Measurements from ENCODE around the gene LAIR2. TPM values are rescaled to one million over a fixed set of nuclear protein-coding genes. Genes with fewer than 3 reads are reported as not detected.

The LAIR2 gene
- total RNA-seq, 1 donor = not detected

DNA sequence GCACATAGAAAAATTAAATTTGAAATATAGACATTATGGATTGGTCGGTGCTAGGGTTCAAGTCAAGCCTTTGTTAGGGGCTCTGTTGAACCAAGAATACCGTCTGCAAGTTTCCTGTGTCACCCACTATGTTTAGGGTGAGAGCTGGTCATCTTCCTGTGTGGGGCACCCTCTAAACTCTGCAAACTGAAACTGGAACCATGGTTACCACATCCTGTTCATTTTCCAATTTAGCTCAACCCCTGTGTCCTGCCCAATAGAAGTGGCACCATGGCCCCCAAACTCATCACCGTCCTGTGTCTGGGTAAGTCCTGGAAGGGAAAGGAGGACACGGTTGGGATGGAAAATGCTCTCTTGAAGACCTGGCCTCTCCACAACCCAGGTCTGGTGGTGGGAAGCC is 29.9 kb downstream of the LAIR2 start:
- Histone ChIP-seq H3K27ac (ENCODE audit: low read depth, low read length) (no peak overlapping the region), H3K4me2 (ENCODE audit: insufficient read depth, low read length) (no peak overlapping the region), H3K27me3 (ENCODE audit: insufficient read depth, low read length) (no peaks in the 10 kb centered on the region), H3K79me2 (ENCODE audit: insufficient read depth, low read length) (no peaks in the 10 kb centered on the region), H3K4me3 (ENCODE audit: insufficient read depth, low read length) (no peak overlapping the region), H4K20me1 (ENCODE audit: insufficient read depth, low read length) (no peaks in the 10 kb centered on the region), H3K36me3 (ENCODE audit: insufficient read depth, low read length) (no peaks in the 10 kb centered on the region), H3K9me3 (ENCODE audit: low read depth, low read length) (peaks cover 3% of the 10 kb centered on the region), H2AFZ (ENCODE audit: low read length) (no peak overlapping the region), H3K4me1 (ENCODE audit: insufficient read depth, low read length) (no peaks in the 10 kb centered on the region)
- no peak for DNase-seq (ENCODE audit: insufficient read length, low spot score, missing footprints)
- TF ChIP-seq, protein P1, sequence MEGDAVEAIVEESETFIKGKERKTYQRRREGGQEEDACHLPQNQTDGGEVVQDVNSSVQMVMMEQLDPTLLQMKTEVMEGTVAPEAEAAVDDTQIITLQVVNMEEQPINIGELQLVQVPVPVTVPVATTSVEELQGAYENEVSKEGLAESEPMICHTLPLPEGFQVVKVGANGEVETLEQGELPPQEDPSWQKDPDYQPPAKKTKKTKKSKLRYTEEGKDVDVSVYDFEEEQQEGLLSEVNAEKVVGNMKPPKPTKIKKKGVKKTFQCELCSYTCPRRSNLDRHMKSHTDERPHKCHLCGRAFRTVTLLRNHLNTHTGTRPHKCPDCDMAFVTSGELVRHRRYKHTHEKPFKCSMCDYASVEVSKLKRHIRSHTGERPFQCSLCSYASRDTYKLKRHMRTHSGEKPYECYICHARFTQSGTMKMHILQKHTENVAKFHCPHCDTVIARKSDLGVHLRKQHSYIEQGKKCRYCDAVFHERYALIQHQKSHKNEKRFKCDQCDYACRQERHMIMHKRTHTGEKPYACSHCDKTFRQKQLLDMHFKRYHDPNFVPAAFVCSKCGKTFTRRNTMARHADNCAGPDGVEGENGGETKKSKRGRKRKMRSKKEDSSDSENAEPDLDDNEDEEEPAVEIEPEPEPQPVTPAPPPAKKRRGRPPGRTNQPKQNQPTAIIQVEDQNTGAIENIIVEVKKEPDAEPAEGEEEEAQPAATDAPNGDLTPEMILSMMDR (IDR thresholded peaks at IDR 0.05; ENCODE audit: extremely low read depth, low read depth, low read length) = no peak

DNA sequence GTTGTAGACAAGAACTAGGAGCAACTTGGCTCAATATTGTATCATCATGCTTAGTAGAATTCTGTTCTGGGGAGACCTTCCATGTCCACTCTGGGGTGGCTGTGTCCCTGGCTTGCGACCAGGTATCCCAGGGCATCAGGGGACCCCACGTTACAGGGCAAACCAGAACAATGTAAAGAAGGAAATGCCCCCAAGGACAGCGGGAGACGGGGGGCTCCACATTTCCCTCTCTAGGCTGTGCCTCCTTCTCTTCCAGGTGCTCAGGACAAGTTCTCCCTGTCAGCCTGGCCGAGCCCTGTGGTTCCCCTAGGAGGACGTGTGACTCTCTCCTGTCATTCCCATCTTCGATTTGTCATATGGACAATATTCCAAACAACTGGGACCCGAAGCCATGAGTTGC is 30.8 kb downstream of the LAIR2 start:
- Histone ChIP-seq H3K4me1 (ENCODE audit: insufficient read depth, low read length) (no peaks in the 10 kb centered on the region), H3K4me2 (ENCODE audit: insufficient read depth, low read length) (no peak overlapping the region), H3K27ac (ENCODE audit: low read depth, low read length) (no peak overlapping the region), H3K9me3 (ENCODE audit: low read depth, low read length) (peaks cover 3% of the 10 kb centered on the region), H3K4me3 (ENCODE audit: insufficient read depth, low read length) (no peak overlapping the region), H3K36me3 (ENCODE audit: insufficient read depth, low read length) (no peaks in the 10 kb centered on the region), H2AFZ (ENCODE audit: low read length) (no peak overlapping the region), H3K27me3 (ENCODE audit: insufficient read depth, low read length) (no peaks in the 10 kb centered on the region), H4K20me1 (ENCODE audit: insufficient read depth, low read length) (no peaks in the 10 kb centered on the region), H3K79me2 (ENCODE audit: insufficient read depth, low read length) (no peaks in the 10 kb centered on the region)
- no peak for DNase-seq (ENCODE audit: insufficient read length, low spot score, missing footprints)
- TF ChIP-seq, protein P1 (IDR thresholded peaks at IDR 0.05; ENCODE audit: extremely low read depth, low read depth, low read length) = no peak

DNA sequence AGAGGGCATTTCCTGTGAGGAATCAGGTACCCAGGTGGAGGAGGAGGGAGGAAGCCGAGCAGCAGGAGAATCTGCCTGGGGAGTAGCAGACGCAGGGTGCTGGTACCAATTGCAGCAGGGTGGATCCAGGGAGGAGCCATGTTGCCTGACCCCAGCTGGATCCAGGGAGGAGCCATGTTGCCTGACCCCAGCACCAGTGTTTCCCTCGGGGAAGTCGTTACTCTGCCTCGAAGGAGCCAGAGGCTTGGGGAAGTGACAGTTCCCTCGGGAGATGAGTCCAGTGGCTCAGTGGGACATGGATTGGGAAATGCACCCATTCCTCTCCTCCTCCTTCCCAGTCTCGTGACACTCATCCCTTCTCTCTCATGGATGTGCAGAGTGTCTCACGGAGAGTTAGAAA is 31.5 kb downstream of the LAIR2 start:
- Histone ChIP-seq H4K20me1 (ENCODE audit: insufficient read depth, low read length) (no peaks in the 10 kb centered on the region), H3K4me1 (ENCODE audit: insufficient read depth, low read length) (no peaks in the 10 kb centered on the region), H3K79me2 (ENCODE audit: insufficient read depth, low read length) (no peaks in the 10 kb centered on the region), H3K36me3 (ENCODE audit: insufficient read depth, low read length) (no peaks in the 10 kb centered on the region), H3K27ac (ENCODE audit: low read depth, low read length) (no peak overlapping the region), H3K27me3 (ENCODE audit: insufficient read depth, low read length) (no peaks in the 10 kb centered on the region), H3K4me3 (ENCODE audit: insufficient read depth, low read length) (no peak overlapping the region), H2AFZ (ENCODE audit: low read length) (no peak overlapping the region), H3K9me3 (ENCODE audit: low read depth, low read length) (peaks cover 3% of the 10 kb centered on the region), H3K4me2 (ENCODE audit: insufficient read depth, low read length) (no peak overlapping the region)
- DNase-seq (ENCODE audit: insufficient read length, low spot score, missing footprints) = no peak
- TF ChIP-seq, protein P1 (IDR thresholded peaks at IDR 0.05; ENCODE audit: extremely low read depth, low read depth, low read length) = no peak

DNA sequence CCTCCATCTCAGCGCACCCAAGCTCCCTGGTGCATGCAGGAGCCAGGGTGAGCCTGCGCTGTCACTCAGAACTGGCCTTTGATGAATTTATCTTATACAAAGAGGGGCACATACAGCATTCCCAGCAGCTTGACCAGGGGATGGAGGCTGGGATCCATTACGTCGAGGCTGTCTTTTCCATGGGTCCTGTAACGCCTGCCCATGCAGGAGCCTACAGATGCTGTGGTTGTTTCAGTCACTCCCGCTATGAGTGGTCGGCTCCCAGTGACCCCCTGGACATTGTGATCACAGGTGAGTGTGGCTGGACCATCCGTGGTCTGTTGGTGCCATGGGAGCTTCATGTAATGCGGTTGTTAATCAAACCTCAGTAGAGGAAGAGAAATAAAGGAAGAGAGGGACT is 33.0 kb downstream of the LAIR2 start:
- TF ChIP-seq, protein P1 (IDR thresholded peaks at IDR 0.05; ENCODE audit: extremely low read depth, low read depth, low read length) = no peak
- H3K9me3 ChIP-seq (ENCODE audit: low read depth, low read length) = peaks cover 3% of the 10 kb centered on the region
- H3K36me3 ChIP-seq (ENCODE audit: insufficient read depth, low read length) = no peaks in the 10 kb centered on the region
- H2AFZ ChIP-seq (ENCODE audit: low read length) = no peak overlapping the region
- no peaks in the 10 kb centered on the region for H3K27me3 ChIP-seq (ENCODE audit: insufficient read depth, low read length)
- H3K4me3 ChIP-seq (ENCODE audit: insufficient read depth, low read length) = no peak overlapping the region
- H4K20me1 ChIP-seq (ENCODE audit: insufficient read depth, low read length) = no peaks in the 10 kb centered on the region
- no peaks in the 10 kb centered on the region for H3K79me2 ChIP-seq (ENCODE audit: insufficient read depth, low read length)
- no peak for DNase-seq (ENCODE audit: insufficient read length, low spot score, missing footprints)
- no peaks in the 10 kb centered on the region for H3K4me1 ChIP-seq (ENCODE audit: insufficient read depth, low read length)
- no peak overlapping the region for H3K4me2 ChIP-seq (ENCODE audit: insufficient read depth, low read length)
- no peak overlapping the region for H3K27ac ChIP-seq (ENCODE audit: low read depth, low read length)
